Lower leg skin (tissue), 3 donors: ENCODE measurements around the gene DCXR.

Experiments
- POLR2A ChIP-seq, 2 donors: fragments of 450-650 bp; IDR thresholded peaks; one replicate each; pipeline ENCODE4 v1.6.1; 2016 to 2017; ENCODE audit warnings: antibody characterized with exemption in 2 of 2, mild to moderate bottlenecking in 1 of 2, moderate library complexity in 1 of 2
- TF ChIP-seq, protein P1 (sequence below), 3 donors: fragments of 450-650 bp; IDR thresholded peaks; one replicate each; pipeline ENCODE4 v1.5.1; 2016; ENCODE audit warnings: antibody characterized with exemption in 3 of 3, mild to moderate bottlenecking in 3 of 3, moderate library complexity in 2 of 3

- TF ChIP-seq, protein P1, sequence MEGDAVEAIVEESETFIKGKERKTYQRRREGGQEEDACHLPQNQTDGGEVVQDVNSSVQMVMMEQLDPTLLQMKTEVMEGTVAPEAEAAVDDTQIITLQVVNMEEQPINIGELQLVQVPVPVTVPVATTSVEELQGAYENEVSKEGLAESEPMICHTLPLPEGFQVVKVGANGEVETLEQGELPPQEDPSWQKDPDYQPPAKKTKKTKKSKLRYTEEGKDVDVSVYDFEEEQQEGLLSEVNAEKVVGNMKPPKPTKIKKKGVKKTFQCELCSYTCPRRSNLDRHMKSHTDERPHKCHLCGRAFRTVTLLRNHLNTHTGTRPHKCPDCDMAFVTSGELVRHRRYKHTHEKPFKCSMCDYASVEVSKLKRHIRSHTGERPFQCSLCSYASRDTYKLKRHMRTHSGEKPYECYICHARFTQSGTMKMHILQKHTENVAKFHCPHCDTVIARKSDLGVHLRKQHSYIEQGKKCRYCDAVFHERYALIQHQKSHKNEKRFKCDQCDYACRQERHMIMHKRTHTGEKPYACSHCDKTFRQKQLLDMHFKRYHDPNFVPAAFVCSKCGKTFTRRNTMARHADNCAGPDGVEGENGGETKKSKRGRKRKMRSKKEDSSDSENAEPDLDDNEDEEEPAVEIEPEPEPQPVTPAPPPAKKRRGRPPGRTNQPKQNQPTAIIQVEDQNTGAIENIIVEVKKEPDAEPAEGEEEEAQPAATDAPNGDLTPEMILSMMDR (IDR thresholded peaks at IDR 0.05) = no peak
- no peak for TF ChIP-seq POLR2A (IDR thresholded peaks at IDR 0.05)
These were observed 19.1 kb downstream of the DCXR start for GRCh38 chr17:82018152-82018988.
